ENCODE results near the gene TMEM184A. TPM values are rescaled to one million over a fixed set of nuclear protein-coding genes. Genes with fewer than 3 reads are reported as not detected.

The TMEM184A gene
- total and polyA plus RNA-seq, 2 of the 13 experiments (the other 11 are each of a cell fraction or from before 2014, with no cell fraction given): 9.5 to 20.4 TPM

DNA sequence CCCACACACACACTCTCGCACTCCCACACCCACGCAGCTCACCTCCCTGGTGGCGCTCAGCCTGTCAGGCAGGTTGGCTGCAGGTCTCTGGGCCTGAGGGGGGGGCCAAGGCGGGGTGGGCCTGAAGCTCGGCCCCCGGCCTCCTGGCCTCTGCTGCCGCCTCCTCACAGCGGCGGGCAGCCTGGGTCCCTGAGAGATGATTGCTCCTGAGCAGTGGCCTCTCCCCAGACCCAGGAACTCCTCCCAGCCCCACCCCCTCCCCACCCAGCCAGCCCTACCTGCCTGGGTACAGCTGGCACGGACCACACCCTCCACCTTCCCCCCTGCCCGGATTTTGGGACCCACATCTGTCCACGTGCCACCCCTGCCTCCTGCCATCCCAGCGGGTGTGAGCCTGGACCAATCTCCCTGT is 4.6 kb upstream of the TMEM184A start:
- ChIA-PET POLR2A (no interaction called here), CTCF (ENCODE audit: low intra/inter-chr PET ratio, low total read pairs) (no interaction called here)
- Histone ChIP-seq H2AFZ (ENCODE audit: low read length) (no peak overlapping the region), H3K4me1 (ENCODE audit: insufficient read depth, low read length) (peaks cover 47% of the 10 kb centered on the region), H3K27ac (ENCODE audit: extremely low read length, insufficient read depth, low read length) (no peak overlapping the region), H3K79me2 (ENCODE audit: insufficient read depth, low read length) (no peaks in the 10 kb centered on the region), H3K27me3 (ENCODE audit: control insufficient read depth in 1 of 2, insufficient read depth in 2 of 2, low read length in 2 of 2) (peaks cover 8 to 15% of the 10 kb centered on the region in 2 experiments; a peak in 2 of 5 replicates), H3K9ac (ENCODE audit: insufficient read depth, low read depth, low read length) (no peak overlapping the region), H4K20me1 (ENCODE audit: insufficient read depth, low read length) (no peaks in the 10 kb centered on the region), H3K36me3 (replicated peaks in 1 of 2; ENCODE audit: control insufficient read depth in 1 of 2, insufficient read depth in 2 of 2, low read length in 2 of 2) (no peaks in the 10 kb centered on the region), H3K4me3 (replicated peaks in 1 of 3; ENCODE audit: insufficient read depth in 1 of 3, low read depth in 2 of 3, low read length in 3 of 3) (no peak overlapping the region), H3K4me2 (ENCODE audit: low read depth, low read length) (no peak overlapping the region), H3K9me3 (ENCODE audit: low read length) (no peaks in the 10 kb centered on the region)
- TF ChIP-seq ZNF24 (IDR thresholded peaks at IDR 0.05) (no peak), ARNTL (CRISPR knock-in tag; IDR thresholded peaks at IDR 0.05) (no peak), SIX4 (CRISPR knock-in tag; IDR thresholded peaks at IDR 0.05) (no peak), NFIC (IDR thresholded peaks at IDR 0.05; ENCODE audit: low read length) (no peak), MXD4 (CRISPR knock-in tag; IDR thresholded peaks at IDR 0.05) (no peak), TOE1 (CRISPR knock-in tag; IDR thresholded peaks at IDR 0.05) (no peak), TFDP1 (CRISPR knock-in tag; IDR thresholded peaks at IDR 0.05; ENCODE audit: borderline replicate concordance) (no peak), CERS6 (CRISPR knock-in tag; IDR thresholded peaks at IDR 0.05) (no peak), SOX6 (IDR thresholded peaks at IDR 0.05) (no peak), SOX6 (CRISPR knock-in tag; IDR thresholded peaks at IDR 0.05) (no peak), POLR2G (IDR thresholded peaks at IDR 0.05; ENCODE audit: low read depth, low read length) (no peak), ZNF33B (CRISPR knock-in tag; IDR thresholded peaks at IDR 0.05) (no peak), KLF16 (CRISPR knock-in tag; IDR thresholded peaks at IDR 0.05) (no peak), FOXA1 (IDR thresholded peaks at IDR 0.05) (no peak), FOXA1 (CRISPR knock-in tag; IDR thresholded peaks at IDR 0.05) (no peak), ZBTB20 (CRISPR knock-in tag; IDR thresholded peaks at IDR 0.05; ENCODE audit: borderline replicate concordance, low read depth) (no peak), SP4 (CRISPR knock-in tag; IDR thresholded peaks at IDR 0.05) (no peak)
- TF ChIP-seq, protein P1, sequence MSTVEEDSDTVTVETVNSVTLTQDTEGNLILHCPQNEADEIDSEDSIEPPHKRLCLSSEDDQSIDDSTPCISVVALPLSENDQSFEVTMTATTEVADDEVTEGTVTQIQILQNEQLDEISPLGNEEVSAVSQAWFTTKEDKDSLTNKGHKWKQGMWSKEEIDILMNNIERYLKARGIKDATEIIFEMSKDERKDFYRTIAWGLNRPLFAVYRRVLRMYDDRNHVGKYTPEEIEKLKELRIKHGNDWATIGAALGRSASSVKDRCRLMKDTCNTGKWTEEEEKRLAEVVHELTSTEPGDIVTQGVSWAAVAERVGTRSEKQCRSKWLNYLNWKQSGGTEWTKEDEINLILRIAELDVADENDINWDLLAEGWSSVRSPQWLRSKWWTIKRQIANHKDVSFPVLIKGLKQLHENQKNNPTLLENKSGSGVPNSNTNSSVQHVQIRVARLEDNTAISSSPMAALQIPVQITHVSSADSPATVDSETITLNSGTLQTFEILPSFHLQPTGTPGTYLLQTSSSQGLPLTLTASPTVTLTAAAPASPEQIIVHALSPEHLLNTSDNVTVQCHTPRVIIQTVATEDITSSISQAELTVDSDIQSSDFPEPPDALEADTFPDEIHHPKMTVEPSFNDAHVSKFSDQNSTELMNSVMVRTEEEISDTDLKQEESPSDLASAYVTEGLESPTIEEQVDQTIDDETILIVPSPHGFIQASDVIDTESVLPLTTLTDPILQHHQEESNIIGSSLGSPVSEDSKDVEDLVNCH (CRISPR knock-in tag; IDR thresholded peaks at IDR 0.05): no peak
- TF ChIP-seq, protein P2, sequence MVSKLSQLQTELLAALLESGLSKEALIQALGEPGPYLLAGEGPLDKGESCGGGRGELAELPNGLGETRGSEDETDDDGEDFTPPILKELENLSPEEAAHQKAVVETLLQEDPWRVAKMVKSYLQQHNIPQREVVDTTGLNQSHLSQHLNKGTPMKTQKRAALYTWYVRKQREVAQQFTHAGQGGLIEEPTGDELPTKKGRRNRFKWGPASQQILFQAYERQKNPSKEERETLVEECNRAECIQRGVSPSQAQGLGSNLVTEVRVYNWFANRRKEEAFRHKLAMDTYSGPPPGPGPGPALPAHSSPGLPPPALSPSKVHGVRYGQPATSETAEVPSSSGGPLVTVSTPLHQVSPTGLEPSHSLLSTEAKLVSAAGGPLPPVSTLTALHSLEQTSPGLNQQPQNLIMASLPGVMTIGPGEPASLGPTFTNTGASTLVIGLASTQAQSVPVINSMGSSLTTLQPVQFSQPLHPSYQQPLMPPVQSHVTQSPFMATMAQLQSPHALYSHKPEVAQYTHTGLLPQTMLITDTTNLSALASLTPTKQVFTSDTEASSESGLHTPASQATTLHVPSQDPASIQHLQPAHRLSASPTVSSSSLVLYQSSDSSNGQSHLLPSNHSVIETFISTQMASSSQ (IDR thresholded peaks at IDR 0.05; ENCODE audit: low read depth): no peak
- TF ChIP-seq, protein P2 (CRISPR knock-in tag; IDR thresholded peaks at IDR 0.05; ENCODE audit: borderline replicate concordance): no peak
- no peak for ATAC-seq
- DNase-seq (ENCODE audit: low spot score): no peak
- no peak for FAIRE-seq
- no TSS peak for BruUV-seq (replicated peaks)
- in situ Hi-C loops (cut with HindIII; ENCODE audit: extremely low pct_ligation_motif_present, low pct_unique_long_range_greater_than_20kb): no loop called here
- intact Hi-C loops (cut with micrococcal nuclease; ENCODE audit: unreplicated experiment): no loop called here
- WGBS (ENCODE audit: low lambda C conversion rate): 85% methylated on average over 4 of the region's 13 CpGs

Data from HepG2 (cell line).